HEK293T (cell line): ENCODE data around the gene SEC14L1.

Source experiments
- CTCF ChIA-PET: fragments of 350-600 bp; formaldehyde crosslinking; extraction: SDS; loops from one replicate; lab custom pipeline; 2021; ENCODE audit warnings: antibody characterized with exemption, inconsistent platforms; lab: Yijun Ruan, JAX
- POLR2A ChIA-PET: fragments of 350-600 bp; formaldehyde crosslinking; extraction: SDS; loops from one replicate; lab custom pipeline; 2020; ENCODE audit warnings: antibody characterized with exemption, inconsistent platforms; lab: Yijun Ruan, JAX
- DNase-seq: peaks from one replicate; pipeline ENCODE4 v3.0.0; 2012; ENCODE audit warnings: mixed read lengths; ENCODE audit errors: extremely low spot score
- ARNT ChIP-seq: fragments of 450-650 bp; IDR thresholded peaks from 2 replicates; pipeline ENCODE4 v1.6.1; 2017; ENCODE audit warnings: mild to moderate bottlenecking
- BHLHE40 ChIP-seq: fragments of 450-650 bp; IDR thresholded peaks from 2 replicates; pipeline ENCODE4 v1.6.1; 2016; ENCODE audit warnings: mild to moderate bottlenecking, moderate library complexity, borderline replicate concordance
- CTBP1 ChIP-seq: fragments of 450-650 bp; IDR thresholded peaks from 2 replicates; pipeline ENCODE4 v1.6.1; 2016; ENCODE audit warnings: borderline replicate concordance
- ELF4 ChIP-seq: fragments of 450-650 bp; IDR thresholded peaks from 2 replicates; pipeline ENCODE4 v1.6.1; 2017; ENCODE audit warnings: antibody characterized with exemption
- FOXA1 ChIP-seq: fragments of 450-650 bp; IDR thresholded peaks from 2 replicates; pipeline ENCODE4 v1.6.1; 2016; ENCODE audit warnings: mild to moderate bottlenecking
- FOXK2 ChIP-seq: fragments of 450-650 bp; IDR thresholded peaks from 2 replicates; pipeline ENCODE4 v1.6.1; 2016; ENCODE audit warnings: mild to moderate bottlenecking
- FOXM1 ChIP-seq: fragments of 450-650 bp; IDR thresholded peaks from 2 replicates; pipeline ENCODE4 v1.6.1; 2017; ENCODE audit warnings: mild to moderate bottlenecking, borderline replicate concordance
- HDGF ChIP-seq: fragments of 450-650 bp; IDR thresholded peaks from 2 replicates; pipeline ENCODE4 v1.6.1; 2017; ENCODE audit warnings: antibody characterized with exemption, borderline replicate concordance
- L3MBTL2 ChIP-seq: fragments of 450-650 bp; conservative IDR thresholded peaks from 2 replicates; pipeline ENCODE4 v1.6.1; 2016; ENCODE audit warnings: mild to moderate bottlenecking
- LEF1 ChIP-seq: fragments of 450-650 bp; IDR thresholded peaks from 2 replicates; pipeline ENCODE4 v1.6.1; 2017; ENCODE audit warnings: mild to moderate bottlenecking, borderline replicate concordance
- NFRKB ChIP-seq: fragments of 450-650 bp; IDR thresholded peaks from 2 replicates; pipeline ENCODE4 v1.6.1; 2016; ENCODE audit warnings: mild to moderate bottlenecking, moderate library complexity
- PKNOX1 ChIP-seq: fragments of 450-650 bp; IDR thresholded peaks from 2 replicates; pipeline ENCODE4 v1.6.1; 2016
- SP1 ChIP-seq: fragments of 450-650 bp; IDR thresholded peaks from 2 replicates; pipeline ENCODE4 v1.6.1; 2017
- SUZ12 ChIP-seq: fragments of 450-650 bp; IDR thresholded peaks from 2 replicates; pipeline ENCODE4 v1.6.1; 2016; ENCODE audit warnings: mild to moderate bottlenecking
- TARDBP ChIP-seq: fragments of 450-650 bp; IDR thresholded peaks from 2 replicates; pipeline ENCODE4 v1.6.1; 2016
- ZNF384 ChIP-seq: fragments of 450-650 bp; IDR thresholded peaks from 2 replicates; pipeline ENCODE4 v1.6.1; 2016

The SEC14L1 gene

DNA sequence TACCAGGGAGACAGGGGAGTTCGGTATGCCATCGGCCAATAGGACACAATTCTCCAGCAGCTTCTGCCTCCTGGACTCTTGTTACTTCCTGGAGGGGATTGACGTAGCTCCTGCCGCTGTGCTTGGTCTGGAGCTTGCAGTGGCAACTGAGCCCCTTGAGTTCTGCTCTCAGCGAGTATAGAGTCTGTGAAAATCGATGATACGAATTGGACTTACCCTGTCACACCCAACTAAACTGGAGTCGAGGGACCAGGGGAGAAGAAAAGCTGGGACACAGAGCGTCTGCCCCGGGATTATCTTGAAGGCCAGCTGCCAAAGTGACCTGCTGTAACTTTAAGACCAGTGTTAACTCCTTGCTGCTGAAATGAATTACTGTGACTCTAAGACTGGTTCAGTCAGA is 22.2 kb downstream of the SEC14L1 start:
- no peak for DNase-seq
- ChIA-PET CTCF (no interaction called here), POLR2A (interaction anchor here (1.1 kb wide), 1 partner anchor 22 kb away, joined by 3 read pairs; the partner anchor contains the start of gene SEC14L1)
- TF ChIP-seq ARNT: no peak
- no peak for TF ChIP-seq FOXA1
- TF ChIP-seq FOXM1: no peak
- no peak for TF ChIP-seq HDGF
- no peak for TF ChIP-seq BHLHE40
- TF ChIP-seq ELF4: no peak
- no peak for TF ChIP-seq LEF1
- TF ChIP-seq FOXK2: no peak
- TF ChIP-seq L3MBTL2: no peak
- no peak for TF ChIP-seq SUZ12
- no peak for TF ChIP-seq PKNOX1
- TF ChIP-seq CTBP1: no peak
- no peak for TF ChIP-seq NFRKB
- no peak for TF ChIP-seq TARDBP
- no peak for TF ChIP-seq ZNF384
- TF ChIP-seq SP1: no peak

GRCh38 chr17:77163511-77164280 is 22.9 kb downstream of the SEC14L1 start:
- TF ChIP-seq CTBP1 (no peak), TARDBP (no peak), LEF1 (no peak), SP1 (no peak), ZNF384 (no peak), L3MBTL2 (no peak), NFRKB (no peak), BHLHE40 (no peak), PKNOX1 (no peak), SUZ12 (no peak), HDGF (no peak), FOXA1 (no peak), ELF4 (no peak), FOXM1 (no peak), FOXK2 (no peak)
- no peak for DNase-seq
- POLR2A ChIA-PET: interaction anchor here (1.1 kb wide), 1 partner anchor 23 kb away, joined by 3 read pairs; the partner anchor contains the start of gene SEC14L1
- CTCF ChIA-PET: interaction anchor here (0.6 kb wide), 1 partner anchor 68 kb away, joined by 3 read pairs; no protein-coding TSS in a partner anchor

DNA sequence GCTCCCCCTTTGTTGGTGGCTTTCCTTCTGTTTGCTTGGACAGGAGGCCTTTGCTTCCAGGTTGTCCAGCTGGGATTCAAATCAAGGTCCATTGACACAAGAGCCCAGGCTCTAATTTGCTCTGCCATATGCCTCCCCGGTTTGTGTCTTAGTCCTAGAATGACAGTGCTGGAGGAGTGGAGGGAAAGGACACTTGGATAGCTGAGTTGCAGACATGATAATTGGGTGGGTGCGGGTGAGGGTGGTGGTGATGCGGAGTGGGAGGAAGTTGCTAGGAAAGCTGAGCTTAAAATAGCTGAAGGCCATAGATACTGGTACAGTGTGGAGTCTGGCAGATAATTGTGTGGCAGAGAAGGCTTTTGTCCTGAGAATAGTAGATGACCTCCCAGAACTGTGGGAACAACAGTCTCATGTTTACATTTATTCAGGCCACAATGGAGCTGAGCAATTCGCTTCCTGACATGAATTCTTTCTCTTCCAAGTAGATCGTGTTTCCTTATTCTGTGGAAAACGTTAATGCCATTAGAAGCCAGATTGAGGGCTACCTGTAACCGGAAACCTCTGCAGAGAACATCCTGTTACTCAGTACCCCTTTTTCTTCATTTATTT is 23.8 kb downstream of the SEC14L1 start:
- no peak for DNase-seq
- CTCF ChIA-PET: interaction anchor here (0.6 kb wide), 1 partner anchor 69 kb away, joined by 3 read pairs; no protein-coding TSS in a partner anchor
- TF ChIP-seq ARNT (no peak), L3MBTL2 (no peak), CTBP1 (no peak), BHLHE40 (no peak), TARDBP (no peak), HDGF (no peak), LEF1 (no peak), FOXK2 (no peak), FOXA1 (no peak), SUZ12 (no peak), FOXM1 (no peak), PKNOX1 (no peak), ZNF384 (no peak), SP1 (no peak), ELF4 (no peak), NFRKB (no peak)
- POLR2A ChIA-PET: interaction anchor here (1.0 kb wide), 1 partner anchor 24 kb away, joined by 6 read pairs; the partner anchor contains the start of gene SEC14L1

DNA sequence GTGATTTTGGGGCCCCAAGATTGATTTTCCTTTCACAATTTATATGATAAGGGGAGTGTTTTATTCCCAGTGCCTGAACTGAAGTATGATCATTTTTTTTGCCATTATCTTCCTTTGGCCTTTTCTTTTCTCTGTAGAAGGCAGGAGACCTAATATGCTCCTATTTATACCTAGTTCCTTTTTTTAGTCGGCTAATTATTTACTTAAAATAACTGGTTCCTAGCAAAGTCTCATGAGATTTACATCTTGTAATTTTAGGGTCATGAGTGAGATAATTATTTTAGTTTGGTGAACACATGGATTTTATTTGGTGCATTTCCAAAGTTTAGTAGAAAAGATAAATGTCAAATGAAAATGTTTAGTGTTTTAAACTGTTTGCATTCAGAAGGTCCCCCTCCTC is 24.8 kb downstream of the SEC14L1 start:
- ChIA-PET POLR2A (no interaction called here), CTCF (no interaction called here)
- no peak for TF ChIP-seq SP1
- TF ChIP-seq HDGF: no peak
- no peak for TF ChIP-seq FOXM1
- no peak for TF ChIP-seq FOXA1
- TF ChIP-seq PKNOX1: no peak
- TF ChIP-seq FOXK2: no peak
- TF ChIP-seq TARDBP: no peak
- TF ChIP-seq LEF1: no peak
- TF ChIP-seq BHLHE40: no peak
- no peak for DNase-seq

- DNase-seq: no peak
- CTCF ChIA-PET: no interaction called here
- TF ChIP-seq HDGF (no peak), FOXK2 (no peak), LEF1 (no peak), FOXM1 (no peak)
- POLR2A ChIA-PET: no interaction called here
These were observed 26.9 kb downstream of the SEC14L1 start for GRCh38 chr17:77167472-77168306.
